HepG2 (cell line): Measurements from ENCODE around the gene ADAMTS17. TPM values are rescaled to one million over a fixed set of nuclear protein-coding genes. Genes with fewer than 3 reads are reported as not detected.

Experiments
- ATAC-seq: fragments of 200-7000 bp; cut with Tn5 transposase; 3 replicates; pipeline ENCODE4 v1.9.1; 2020; ENCODE audit warnings: mild to moderate bottlenecking, moderate library complexity
- BruUV-seq: library from RNA; stranded (reverse); fragments of 400-500 nt; replicated peaks from 2 replicates; lab custom pipeline; 2021; lab: Mats Ljungman, UMichigan
- CTCF ChIA-PET: fragments of 300-600 bp; formaldehyde crosslinking; extraction: SDS; loops from one replicate; lab custom pipeline; 2021; ENCODE audit warnings: low total read pairs, inconsistent platforms, low intra/inter-chr PET ratio; lab: Yijun Ruan, JAX
- POLR2A ChIA-PET: fragments of 350-600 bp; sonication (Branson Sonifier 250); formaldehyde crosslinking; loops from one replicate; lab custom pipeline; 2020; ENCODE audit warnings: antibody characterized with exemption, inconsistent platforms; lab: Yijun Ruan, JAX
- DNase-seq: peaks from one replicate; pipeline ENCODE4 v3.0.0-alpha.2; 2015; ENCODE audit warnings: low spot score
- FAIRE-seq: peaks from 3 replicates; lab custom pipeline; 2011; peaks lifted over from hg19 to GRCh38; lab: Jason Lieb, UNC
- H2AFZ ChIP-seq: one replicate; pipeline ENCODE4 v1.6.1; 2011; ENCODE audit warnings: low read length, inconsistent platforms
- H3K27ac ChIP-seq: fragments of 300-600 bp; 3 replicates; pipeline ENCODE4 v1.8.0; 2011; ENCODE audit warnings: mixed run types, mild to moderate bottlenecking, mixed read lengths, low read length, inconsistent platforms; ENCODE audit not compliant: insufficient read depth; ENCODE audit errors: extremely low read length
- H3K27me3 ChIP-seq, 2 experiments: fragments of 200-600 bp in 1 of 2; 2 replicates in 1 of 2; 3 replicates in 1 of 2; pipeline versions ENCODE4 v1.6.0 to v1.8.0; 2011; ENCODE audit warnings: low read length in 2 of 2, mild to moderate bottlenecking in 2 of 2, moderate library complexity in 2 of 2, inconsistent platforms in 1 of 2; ENCODE audit not compliant: insufficient read depth in 2 of 2, control insufficient read depth in 1 of 2
- H3K36me3 ChIP-seq, 2 experiments: fragments of 200-600 bp in 1 of 2; replicated peaks in 1 of 2; 2 replicates in 1 of 2; 3 replicates in 1 of 2; pipeline versions ENCODE4 v1.5.1 to v1.8.0; 2011; ENCODE audit warnings: low read length in 2 of 2, inconsistent platforms in 1 of 2; ENCODE audit not compliant: insufficient read depth in 2 of 2, control insufficient read depth in 1 of 2
- H3K4me1 ChIP-seq: 2 replicates; pipeline ENCODE4 v1.5.1; 2012; ENCODE audit warnings: low read length, inconsistent platforms; ENCODE audit not compliant: insufficient read depth
- H3K4me2 ChIP-seq: 2 replicates; pipeline ENCODE4 v1.6.0; 2011; ENCODE audit warnings: low read depth, low read length, inconsistent platforms
- H3K4me3 ChIP-seq, 3 experiments: fragments of 200-600 bp in 1 of 3; sonication (generic), shearing (Covaris generic) in 1 of 3; replicated peaks in 1 of 3; 2 replicates each; pipeline ENCODE4 v1.5.1; 2011 to 2016; ENCODE audit warnings: low read length in 3 of 3, inconsistent platforms in 2 of 3, low read depth in 2 of 3, mild to moderate bottlenecking in 2 of 3, control low read depth in 1 of 3, mixed read lengths in 1 of 3; ENCODE audit not compliant: insufficient read depth in 1 of 3
- H3K79me2 ChIP-seq: one replicate; pipeline ENCODE4 v1.6.1; 2011; ENCODE audit warnings: low read length, inconsistent platforms; ENCODE audit not compliant: insufficient read depth
- H3K9ac ChIP-seq: 2 replicates; pipeline ENCODE4 v1.6.0; 2011; ENCODE audit warnings: mild to moderate bottlenecking, low read depth, low read length, inconsistent platforms; ENCODE audit not compliant: insufficient read depth
- H3K9me3 ChIP-seq: 2 replicates; pipeline ENCODE4 v1.5.1; 2012; ENCODE audit warnings: mild to moderate bottlenecking, low read length
- H4K20me1 ChIP-seq: 2 replicates; pipeline ENCODE4 v1.6.0; 2011; ENCODE audit warnings: inconsistent platforms, mild to moderate bottlenecking, low read length, moderate library complexity; ENCODE audit not compliant: insufficient read depth
- PATZ1 ChIP-seq: sonication (generic); formaldehyde crosslinking; IDR thresholded peaks from 2 replicates; pipeline ENCODE4 v1.4.0; 2020; ENCODE audit warnings: missing genetic modification reagents
- YY1 ChIP-seq: IDR thresholded peaks from 2 replicates; pipeline ENCODE4 v1.6.1; 2011; ENCODE audit warnings: low read length, low read depth, moderate library complexity, mild to moderate bottlenecking; ENCODE audit not compliant: insufficient read depth, insufficient replicate concordance
- ZNF276 ChIP-seq: sonication (generic); formaldehyde crosslinking; IDR thresholded peaks from 2 replicates; pipeline ENCODE4 v1.4.0; 2020; ENCODE audit warnings: mild to moderate bottlenecking, low read depth, missing genetic modification reagents
- ZXDC ChIP-seq: sonication (generic); formaldehyde crosslinking; IDR thresholded peaks from 2 replicates; pipeline ENCODE4 v1.5.0; 2020; ENCODE audit warnings: mild to moderate bottlenecking, missing genetic modification reagents
- WGBS: methylation state at CpG from one replicate; pipeline ENCODE4 v1.1.6; 2017; ENCODE audit warnings: low lambda C conversion rate; 5-methylcytosine and 5-hydroxymethylcytosine counted together
- in situ Hi-C: cut with HindIII; loops from 2 replicates; pipeline ENCODE4 v1.10.0; 2017; ENCODE audit warnings: low pct_unique_long_range_greater_than_20kb; ENCODE audit not compliant: extremely low pct_ligation_motif_present
- intact Hi-C: fragments of 100-400 bp; cut with micrococcal nuclease; formaldehyde crosslinking; loops from one replicate; pipeline ENCODE4 v1.10.0; 2022; ENCODE audit not compliant: unreplicated experiment
- polyA plus RNA-seq, 8 experiments: library from polyadenylated mRNA; depleted of rRNA in 3 of 8; stranded (reverse) in 7 of 8; unstranded in 1 of 8; fragments of >200 nt; fragmentation: Illumina TruSeq in 4 of 8; extraction: Trizol in 4 of 8; gene quantifications; 2 replicates each; pipeline versions ENCODE4 v1.2.1 to v1.2.3, GENCODE V29; 2011 to 2016; ENCODE audit warnings: low read depth in 4 of 8, missing spikeins in 1 of 8, mixed read lengths in 1 of 8; ENCODE audit not compliant: insufficient read depth in 1 of 8
- total RNA-seq, 5 experiments: library from RNA; depleted of rRNA; stranded (reverse); fragments of >200 nt; fragmentation: Illumina TruSeq; extraction: Trizol; gene quantifications; 2 replicates each; pipeline ENCODE4 v1.2.3, GENCODE V29; 2016; ENCODE audit warnings: low read depth in 1 of 5

Gene ADAMTS17
- total and polyA plus RNA-seq, 2 of the 13 experiments (the other 11 are each of a cell fraction or from before 2014, with no cell fraction given), result 0.02 to 0.04 TPM

GRCh38 chr15:99983171-99983885 lies 358.4 kb downstream of the ADAMTS17 start:
- ATAC-seq, result no peak; the same call in 2 of the 3 replicates
- POLR2A ChIA-PET, result no interaction called here
- no peak overlapping the region for H3K4me2 ChIP-seq

More at GRCh38 chr15:99983171-99983885, 358.4 kb downstream of the ADAMTS17 start:
- no TSS peak for BruUV-seq
- Histone ChIP-seq H2AFZ (no peak overlapping the region), H3K79me2 (no peaks in the 10 kb centered on the region), H3K36me3 (no peaks in the 10 kb centered on the region), H3K4me1 (no peaks in the 10 kb centered on the region), H3K27me3 (no peaks in the 10 kb centered on the region; a peak in 2 of 5 replicates), H3K9ac (no peak overlapping the region), H3K4me3 (no peak overlapping the region), H3K27ac (no peak overlapping the region), H4K20me1 (no peaks in the 10 kb centered on the region), H3K9me3 (no peaks in the 10 kb centered on the region)
- in situ Hi-C loops (no loop called here), intact Hi-C loops (no loop called here)
- CTCF ChIA-PET, result no interaction called here
- DNase-seq (no peak), FAIRE-seq (no peak)
- TF ChIP-seq ZNF276 (CRISPR knock-in tag) (no peak), ZXDC (CRISPR knock-in tag) (no peak), YY1 (no peak), PATZ1 (CRISPR knock-in tag) (no peak)
- WGBS, result 47% methylated on average over 10 of the region's 15 CpGs
